Activated CD8-positive, alpha-beta T cell treated with anti-CD3 and anti-CD28 coated beads for 36 hours (primary cell): ENCODE results near the gene PEPD. TPM values are rescaled to one million over a fixed set of nuclear protein-coding genes. Genes with fewer than 3 reads are reported as not detected.

Source experiments
- ATAC-seq: fragments of 200-7000 bp; cut with Tn5 transposase; one replicate; pipeline ENCODE4 v1.10.0; 2021; ENCODE audit warnings: mild to moderate bottlenecking, moderate library complexity
- CTCF ChIA-PET: fragments of 350-600 bp; sonication (Branson Sonifier 250); formaldehyde crosslinking; loops from one replicate; lab custom pipeline; 2021; ENCODE audit warnings: antibody characterized with exemption; lab: Charles Lee
- POLR2A ChIA-PET: fragments of 350-600 bp; sonication (Branson Sonifier 250); formaldehyde crosslinking; loops from one replicate; lab custom pipeline; 2021; ENCODE audit warnings: antibody characterized with exemption; lab: Charles Lee
- DNase-seq: peaks from one replicate; pipeline ENCODE4 v3.0.0-alpha.2; 2020
- H3K27ac Mint-ChIP-seq: one replicate; pipeline ENCODE4 v1.8.0; 2021; ENCODE audit warnings: mild to moderate bottlenecking, mixed read lengths
- H3K27me3 Mint-ChIP-seq: one replicate; pipeline ENCODE4 v1.8.0; 2021; ENCODE audit warnings: mixed read lengths
- H3K36me3 Mint-ChIP-seq: one replicate; pipeline ENCODE4 v1.8.0; 2021; ENCODE audit warnings: low read depth, mixed read lengths
- H3K4me1 Mint-ChIP-seq: one replicate; pipeline ENCODE4 v1.8.0; 2021; ENCODE audit warnings: low read depth, mixed read lengths
- H3K4me3 Mint-ChIP-seq: one replicate; pipeline ENCODE4 v1.8.0; 2021; ENCODE audit warnings: mild to moderate bottlenecking, moderate library complexity, mixed read lengths
- H3K9me3 Mint-ChIP-seq: one replicate; pipeline ENCODE4 v1.8.0; 2021; ENCODE audit warnings: mixed read lengths
- intact Hi-C: fragments of 100-400 bp; cut with micrococcal nuclease; formaldehyde crosslinking; loops from one replicate; pipeline ENCODE4 v1.10.0; 2022
- total RNA-seq, 2 experiments: library from RNA; stranded (reverse); gene quantifications; one replicate each; pipeline ENCODE4 v1.2.3, GENCODE V29; 2021
- TF ChIP-seq, protein P1 (sequence below): fragments of 200-600 bp; IDR thresholded peaks from one replicate; pipeline ENCODE4 v1.8.0; 2022; ENCODE audit warnings: antibody characterized with exemption, mild to moderate bottlenecking

The PEPD gene
- total RNA-seq, 2 experiments from 2014 or later = 32.6 to 34.6 TPM

DNA sequence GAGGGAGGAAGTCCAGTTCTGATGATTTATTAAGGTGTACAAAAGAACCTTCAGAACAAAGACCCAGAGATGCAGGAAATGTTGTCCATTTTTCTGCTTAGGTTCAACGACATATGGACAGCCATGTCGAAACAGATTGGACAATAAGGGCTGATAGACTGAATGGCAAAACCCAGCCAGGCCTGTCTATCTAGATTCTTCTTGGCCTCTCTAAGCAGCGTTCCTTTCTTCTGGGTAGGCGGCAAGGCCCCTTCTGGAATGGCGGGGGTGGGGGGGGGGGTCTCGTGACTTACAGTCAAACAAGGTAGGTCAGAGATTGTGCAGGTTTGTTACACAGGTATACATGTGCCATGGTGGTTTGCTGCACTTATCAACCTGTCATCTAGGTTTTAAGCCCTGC is 39.7 kb upstream of the PEPD start:
- TF ChIP-seq, protein P1, sequence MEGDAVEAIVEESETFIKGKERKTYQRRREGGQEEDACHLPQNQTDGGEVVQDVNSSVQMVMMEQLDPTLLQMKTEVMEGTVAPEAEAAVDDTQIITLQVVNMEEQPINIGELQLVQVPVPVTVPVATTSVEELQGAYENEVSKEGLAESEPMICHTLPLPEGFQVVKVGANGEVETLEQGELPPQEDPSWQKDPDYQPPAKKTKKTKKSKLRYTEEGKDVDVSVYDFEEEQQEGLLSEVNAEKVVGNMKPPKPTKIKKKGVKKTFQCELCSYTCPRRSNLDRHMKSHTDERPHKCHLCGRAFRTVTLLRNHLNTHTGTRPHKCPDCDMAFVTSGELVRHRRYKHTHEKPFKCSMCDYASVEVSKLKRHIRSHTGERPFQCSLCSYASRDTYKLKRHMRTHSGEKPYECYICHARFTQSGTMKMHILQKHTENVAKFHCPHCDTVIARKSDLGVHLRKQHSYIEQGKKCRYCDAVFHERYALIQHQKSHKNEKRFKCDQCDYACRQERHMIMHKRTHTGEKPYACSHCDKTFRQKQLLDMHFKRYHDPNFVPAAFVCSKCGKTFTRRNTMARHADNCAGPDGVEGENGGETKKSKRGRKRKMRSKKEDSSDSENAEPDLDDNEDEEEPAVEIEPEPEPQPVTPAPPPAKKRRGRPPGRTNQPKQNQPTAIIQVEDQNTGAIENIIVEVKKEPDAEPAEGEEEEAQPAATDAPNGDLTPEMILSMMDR = no peak
- no peaks in the 10 kb centered on the region for H3K4me1 Mint-ChIP-seq
- H3K27me3 Mint-ChIP-seq = peaks cover 8% of the 10 kb centered on the region
- intact Hi-C loops = no loop called here
- H3K36me3 Mint-ChIP-seq = no peaks in the 10 kb centered on the region
- no peak for DNase-seq
- no peak overlapping the region for H3K27ac Mint-ChIP-seq
- no peak overlapping the region for H3K4me3 Mint-ChIP-seq
- POLR2A ChIA-PET = no interaction called here
- H3K9me3 Mint-ChIP-seq = no peaks in the 10 kb centered on the region
- no peak for ATAC-seq
- CTCF ChIA-PET = no interaction called here

DNA sequence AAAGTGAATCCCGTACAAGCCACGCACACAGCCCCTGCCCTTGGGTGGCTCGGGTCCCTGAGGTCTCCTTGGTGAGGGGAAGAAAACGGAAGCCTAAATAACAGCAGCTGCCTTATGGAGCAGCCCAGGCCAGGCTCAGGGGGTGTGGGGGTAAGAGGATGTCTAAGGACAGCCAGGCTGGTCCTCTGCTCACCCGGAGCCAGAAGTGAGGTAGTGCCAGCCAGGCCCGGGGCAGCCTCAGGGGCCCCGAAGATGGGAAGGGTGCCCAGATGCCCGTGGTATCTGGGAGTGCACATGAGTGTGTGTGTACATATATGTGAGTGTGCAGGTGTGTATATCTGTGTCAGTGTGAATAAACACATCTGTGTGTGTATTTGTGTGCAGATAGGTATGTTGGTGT is 38.4 kb upstream of the PEPD start:
- ChIA-PET POLR2A (no interaction called here), CTCF (no interaction called here)
- intact Hi-C loops = no loop called here
- H3K27me3 Mint-ChIP-seq = peaks cover 8% of the 10 kb centered on the region
- ATAC-seq (no peak), DNase-seq (no peak)
- no peak overlapping the region for H3K4me3 Mint-ChIP-seq
- no peaks in the 10 kb centered on the region for H3K9me3 Mint-ChIP-seq
- TF ChIP-seq, protein P1 = no peak
- H3K4me1 Mint-ChIP-seq = no peaks in the 10 kb centered on the region
- no peaks in the 10 kb centered on the region for H3K36me3 Mint-ChIP-seq
- no peak overlapping the region for H3K27ac Mint-ChIP-seq

DNA sequence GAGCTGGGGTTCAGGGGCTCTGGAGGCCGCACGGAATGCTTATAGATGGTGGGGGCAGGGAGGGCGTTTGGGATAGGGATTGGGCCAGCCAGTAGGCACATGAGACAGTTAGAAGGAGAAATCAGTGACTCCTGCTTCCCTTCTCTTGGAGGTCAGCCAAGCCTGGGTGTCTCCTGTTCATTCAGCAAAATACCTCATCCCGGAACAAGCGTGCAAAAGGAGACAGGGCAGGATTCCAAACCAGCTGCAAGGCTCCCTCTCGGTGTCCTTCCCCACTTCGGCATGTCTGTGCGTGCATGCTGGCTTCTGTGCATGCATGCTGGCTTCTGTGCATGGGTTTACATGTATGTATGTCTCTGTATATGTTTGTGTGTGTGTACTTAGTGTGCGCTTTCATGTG is 37.3 kb upstream of the PEPD start:
- DNase-seq = no peak
- no peak overlapping the region for H3K4me3 Mint-ChIP-seq
- intact Hi-C loops = no loop called here
- no peak for ATAC-seq
- peaks cover 7% of the 10 kb centered on the region for H3K27me3 Mint-ChIP-seq
- ChIA-PET POLR2A (no interaction called here), CTCF (no interaction called here)
- no peaks in the 10 kb centered on the region for H3K36me3 Mint-ChIP-seq
- H3K27ac Mint-ChIP-seq = no peak overlapping the region
- no peaks in the 10 kb centered on the region for H3K9me3 Mint-ChIP-seq
- H3K4me1 Mint-ChIP-seq = no peaks in the 10 kb centered on the region
- TF ChIP-seq, protein P1 = no peak

DNA sequence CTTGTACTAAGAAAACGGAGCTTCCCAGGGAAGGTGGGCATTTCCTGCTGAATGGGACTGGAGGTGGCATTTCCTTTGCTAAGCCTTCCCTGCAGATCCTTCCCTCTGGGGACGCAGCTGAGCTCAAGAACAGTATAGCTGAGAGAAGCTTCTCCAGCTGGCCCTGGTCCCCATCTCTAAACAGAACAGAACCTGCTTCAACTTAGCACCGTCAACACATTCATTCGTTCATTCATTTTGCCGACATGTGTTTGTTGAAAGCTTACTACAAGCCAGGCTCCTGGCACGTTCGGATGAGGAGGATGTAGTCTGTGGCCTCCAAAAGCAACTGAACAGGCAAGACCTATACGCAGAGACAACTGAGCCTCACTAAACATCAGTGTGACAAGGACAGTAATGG is 36.6 kb upstream of the PEPD start:
- intact Hi-C loops = no loop called here
- TF ChIP-seq, protein P1 = no peak
- CTCF ChIA-PET = no interaction called here
- ATAC-seq = no peak
- Mint-ChIP-seq H3K36me3 (no peaks in the 10 kb centered on the region), H3K27ac (no peak overlapping the region), H3K27me3 (peaks cover 7% of the 10 kb centered on the region), H3K4me3 (no peak overlapping the region), H3K4me1 (no peaks in the 10 kb centered on the region), H3K9me3 (no peaks in the 10 kb centered on the region)
- POLR2A ChIA-PET = no interaction called here
- DNase-seq = no peak

DNA sequence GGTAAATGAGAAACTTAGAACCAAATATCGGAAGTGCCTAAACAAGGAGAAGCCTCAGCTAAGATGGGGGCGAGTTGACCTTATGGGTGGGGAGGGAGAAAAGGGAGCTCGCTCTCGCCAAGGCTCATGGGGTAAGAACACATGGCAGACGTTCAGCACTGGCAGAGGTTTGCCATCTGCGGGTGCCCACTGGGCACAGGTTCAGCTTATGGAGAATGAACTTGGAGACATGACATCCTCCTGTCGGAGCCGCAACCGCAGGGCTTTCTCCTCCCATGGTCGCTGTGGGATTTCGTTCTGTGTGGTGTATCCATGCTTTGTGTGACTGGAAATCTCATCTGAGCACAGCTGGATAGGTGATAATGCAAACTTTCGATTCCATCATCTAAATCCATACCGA is 36.1 kb upstream of the PEPD start:
- ChIA-PET CTCF (no interaction called here), POLR2A (no interaction called here)
- H3K27me3 Mint-ChIP-seq = peaks cover 7% of the 10 kb centered on the region
- DNase-seq (no peak), ATAC-seq (no peak)
- no peak overlapping the region for H3K4me3 Mint-ChIP-seq
- TF ChIP-seq, protein P1 = no peak
- no peaks in the 10 kb centered on the region for H3K9me3 Mint-ChIP-seq
- intact Hi-C loops = no loop called here
- no peak overlapping the region for H3K27ac Mint-ChIP-seq
- H3K4me1 Mint-ChIP-seq = no peaks in the 10 kb centered on the region
- H3K36me3 Mint-ChIP-seq = no peaks in the 10 kb centered on the region
